Head of caudate nucleus (tissue), 42 donors: ENCODE measurements around the gene TSKU.
"Not testable (repeated sequence)": the region's sequence is repeated elsewhere in the genome, so short reads cannot be mapped to it uniquely, and the experiment has no call there.

Experiments
- DNase-seq, 42 donors: peaks; one replicate each; pipeline versions ENCODE4 v3.0.0 to v3.0.0-alpha.2; 2020 to 2021; ENCODE audit warnings: mixed read lengths in 7 of 42
- intact Hi-C: fragments of 100-400 bp; cut with DNase I; formaldehyde crosslinking; loops from one replicate; pipeline ENCODE4 v1.15.0; 2022

The TSKU gene

DNA sequence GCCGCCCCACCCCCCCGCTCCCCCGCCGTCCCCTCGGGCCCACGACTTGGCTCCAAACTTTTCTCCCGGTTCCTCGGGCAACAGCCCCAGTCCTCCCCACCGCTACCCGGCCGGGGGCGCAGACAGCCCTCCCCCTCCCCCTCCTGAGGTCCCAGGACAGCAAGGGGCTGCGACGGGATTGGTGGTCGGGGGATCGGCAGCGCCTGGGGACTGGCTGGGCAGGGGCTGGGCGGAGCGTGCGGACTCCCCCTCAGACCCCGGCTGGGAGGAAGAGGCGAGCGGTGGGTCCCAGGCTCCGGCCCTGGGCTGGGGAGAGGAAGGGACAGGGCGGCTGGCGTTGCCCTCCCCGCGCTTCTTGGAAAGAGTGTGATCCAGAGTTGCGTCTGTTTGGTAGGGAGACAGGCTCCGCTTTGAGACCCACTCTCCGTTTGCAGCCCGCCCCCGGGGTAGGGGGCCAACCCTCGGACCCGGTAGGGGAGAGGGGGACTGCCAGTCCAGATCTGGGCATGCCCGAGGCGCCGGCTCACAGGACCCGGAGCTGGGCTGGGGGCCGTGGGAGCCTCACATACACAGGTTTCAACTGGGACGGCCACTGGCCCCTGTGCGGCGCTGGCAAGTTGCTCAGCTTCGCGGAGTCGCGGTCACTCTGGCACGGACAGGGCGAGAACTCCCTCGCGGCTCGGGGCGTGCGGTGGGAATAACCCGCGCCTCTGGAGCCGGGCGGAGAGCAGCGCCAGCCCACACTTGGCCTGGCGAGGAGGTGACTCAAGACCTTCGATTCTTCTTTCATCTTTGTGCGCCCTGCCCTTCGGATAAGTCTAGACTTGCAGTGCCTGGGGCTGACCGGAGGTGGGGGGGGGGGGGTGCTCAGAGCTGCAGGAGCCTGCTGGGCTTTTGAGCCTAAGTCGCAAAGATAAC, 999 bp downstream of the TSKU start:
- DNase-seq = peak in 19 of 42 donors; percentile 10 to 64 (median 30)
- intact Hi-C loops = no loop called here

- no peak for DNase-seq
- intact Hi-C loops = no loop called here
Measured at GRCh38 chr11:76785513-76785912, 2.4 kb downstream of the TSKU start.

DNA sequence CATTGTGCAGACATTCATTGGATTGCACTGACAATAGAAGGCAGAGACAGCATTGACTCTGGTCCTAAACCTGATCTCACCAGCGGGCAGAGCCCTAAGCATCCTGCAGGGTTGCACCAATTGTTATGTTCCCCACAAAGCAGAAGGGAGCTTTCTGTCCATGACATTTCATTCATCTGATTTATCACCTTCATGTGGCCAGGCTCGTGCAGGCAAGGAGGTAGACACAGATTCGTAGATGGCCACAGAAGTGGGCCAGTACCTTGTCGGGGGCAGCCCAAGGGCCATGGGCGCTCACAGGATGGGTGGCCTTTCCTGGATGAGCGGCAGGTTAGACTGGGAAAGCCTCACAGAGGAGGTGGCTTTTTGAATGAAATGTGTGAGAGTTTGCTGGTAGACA, 2.9 kb downstream of the TSKU start:
- intact Hi-C loops = no loop called here
- DNase-seq = no peak

DNA sequence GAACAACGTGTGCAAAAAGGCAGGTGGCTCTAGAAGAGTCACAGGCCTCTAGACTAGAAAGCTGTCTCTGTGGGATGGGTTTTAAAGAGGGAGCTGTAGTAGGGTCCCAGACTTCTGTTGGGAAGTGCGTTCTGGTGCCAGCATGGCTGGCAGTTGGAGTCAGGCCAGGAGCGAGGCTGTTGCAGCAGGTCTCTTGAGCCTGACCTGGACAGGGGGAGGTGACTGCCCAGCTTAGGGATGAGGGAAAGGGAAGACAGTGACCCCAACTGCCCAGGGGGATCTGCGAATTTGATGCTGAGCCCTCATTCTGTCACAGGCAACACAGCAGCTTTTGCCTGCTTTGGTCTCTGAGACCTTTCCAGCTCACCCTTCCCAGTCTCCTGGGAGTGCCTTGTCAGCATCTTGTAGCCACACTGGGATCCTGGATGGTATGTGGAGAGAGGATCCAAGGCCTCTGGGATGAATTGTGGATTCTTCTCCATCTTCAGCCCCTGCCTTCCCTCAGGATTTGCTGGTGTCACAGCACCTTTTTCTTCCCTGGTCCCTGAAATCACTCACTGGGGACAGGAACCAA, 3.4 kb downstream of the TSKU start:
- DNase-seq = no peak
- intact Hi-C loops = no loop called here

DNA sequence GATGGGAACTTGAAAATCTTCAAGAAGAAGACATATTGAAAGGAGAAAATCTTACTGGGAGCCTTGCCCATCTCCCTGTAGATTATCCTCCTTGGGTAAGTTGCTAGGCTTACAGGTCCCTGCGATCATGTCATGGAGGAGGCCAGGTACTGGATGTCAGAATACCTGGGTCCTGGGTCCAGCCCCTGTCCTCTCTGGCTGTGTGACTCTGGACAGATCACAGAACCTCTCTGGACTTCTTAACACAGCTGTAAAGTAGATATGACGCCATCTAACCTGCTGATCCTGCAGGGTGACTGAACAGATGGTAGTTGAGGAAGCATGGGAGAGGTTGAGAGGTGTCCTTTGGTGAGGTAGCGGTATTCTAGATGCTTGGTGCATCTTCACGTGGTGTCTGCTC, 4.1 kb downstream of the TSKU start:
- no peak for DNase-seq
- intact Hi-C loops = no loop called here

DNA sequence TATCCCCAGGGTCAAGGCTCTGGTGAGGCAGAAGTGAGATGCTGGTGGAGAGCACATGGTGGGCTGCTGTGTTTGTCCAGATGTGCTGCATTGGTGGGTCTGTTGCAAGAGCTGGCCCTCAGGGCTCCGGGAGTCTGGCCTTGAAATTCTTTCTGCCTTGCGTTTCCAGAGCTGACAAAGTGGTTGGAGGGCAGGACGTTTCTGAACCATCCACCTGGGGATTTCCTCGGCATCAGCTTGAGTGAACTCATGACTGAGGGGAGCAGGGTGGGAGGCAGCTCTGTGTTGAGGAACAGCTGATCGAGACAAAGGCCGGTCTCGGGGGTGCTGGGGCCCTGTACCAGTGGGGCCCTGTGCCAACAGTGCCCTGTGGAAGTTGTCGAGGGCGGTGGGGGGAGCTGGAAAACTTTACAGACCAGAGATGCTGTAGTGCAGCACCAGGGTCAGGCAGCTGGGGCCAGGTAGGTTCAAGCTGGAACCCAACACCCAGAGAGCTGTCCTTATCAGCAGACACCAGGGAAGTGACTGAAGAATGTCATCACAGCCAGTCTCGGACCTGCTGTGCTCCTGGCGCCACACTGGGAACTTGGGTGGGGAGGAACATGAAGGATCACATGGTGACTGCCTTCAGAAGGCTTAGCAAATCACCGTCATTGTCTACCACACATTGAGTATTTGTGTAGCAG, 4.9 kb downstream of the TSKU start:
- intact Hi-C loops = no loop called here
- no peak for DNase-seq

DNA sequence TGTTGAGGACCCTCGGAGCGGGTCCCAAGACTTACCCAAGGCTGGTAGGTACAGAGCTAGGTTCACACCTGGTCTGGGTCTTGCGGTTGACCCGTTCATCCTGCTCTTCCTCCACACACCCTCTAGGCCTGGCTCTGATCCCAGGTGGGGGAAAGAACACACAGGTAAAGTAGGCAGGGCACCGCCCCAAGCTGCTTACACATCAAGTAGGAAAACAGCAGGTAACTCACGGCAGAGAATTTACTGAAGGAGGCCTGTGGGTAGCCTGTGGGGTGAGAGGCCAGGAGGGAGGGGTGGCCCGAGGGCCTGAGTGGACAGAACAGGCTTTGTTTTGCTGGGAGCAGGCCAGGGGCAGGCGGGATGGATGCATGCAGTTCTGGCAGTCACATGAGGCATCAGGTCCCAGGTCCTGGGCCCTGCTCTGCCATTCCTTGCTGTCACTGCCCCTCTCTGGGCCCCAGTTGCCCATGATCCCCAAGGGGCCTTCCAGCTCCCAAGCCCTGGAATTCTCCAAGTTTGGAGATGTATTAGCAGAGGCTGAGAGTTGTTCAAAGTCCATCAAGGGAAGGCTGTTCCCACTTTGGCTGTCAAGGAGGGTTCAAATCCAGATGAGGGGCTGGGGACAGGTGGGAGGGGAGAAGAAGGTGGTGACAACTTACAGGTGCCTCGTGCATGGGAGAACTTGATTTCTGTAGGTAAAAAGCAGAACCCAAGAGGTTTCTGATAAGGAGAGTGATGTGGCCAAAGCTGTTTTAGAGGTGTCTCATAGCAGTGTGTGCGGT, 5.7 kb downstream of the TSKU start:
- DNase-seq = peak in 41 of 42 donors; percentile 38 to 81 (median 64)
- intact Hi-C loops = no loop called here

GRCh38 chr11:76789443-76789719, 6.2 kb downstream of the TSKU start:
- intact Hi-C loops = no loop called here
- peak in 1 of 42 donors; percentile 6 for DNase-seq

GRCh38 chr11:76790251-76790650, 7.1 kb downstream of the TSKU start:
- intact Hi-C loops = no loop called here
- peak in 1 of 42 donors; percentile 19 for DNase-seq

DNA sequence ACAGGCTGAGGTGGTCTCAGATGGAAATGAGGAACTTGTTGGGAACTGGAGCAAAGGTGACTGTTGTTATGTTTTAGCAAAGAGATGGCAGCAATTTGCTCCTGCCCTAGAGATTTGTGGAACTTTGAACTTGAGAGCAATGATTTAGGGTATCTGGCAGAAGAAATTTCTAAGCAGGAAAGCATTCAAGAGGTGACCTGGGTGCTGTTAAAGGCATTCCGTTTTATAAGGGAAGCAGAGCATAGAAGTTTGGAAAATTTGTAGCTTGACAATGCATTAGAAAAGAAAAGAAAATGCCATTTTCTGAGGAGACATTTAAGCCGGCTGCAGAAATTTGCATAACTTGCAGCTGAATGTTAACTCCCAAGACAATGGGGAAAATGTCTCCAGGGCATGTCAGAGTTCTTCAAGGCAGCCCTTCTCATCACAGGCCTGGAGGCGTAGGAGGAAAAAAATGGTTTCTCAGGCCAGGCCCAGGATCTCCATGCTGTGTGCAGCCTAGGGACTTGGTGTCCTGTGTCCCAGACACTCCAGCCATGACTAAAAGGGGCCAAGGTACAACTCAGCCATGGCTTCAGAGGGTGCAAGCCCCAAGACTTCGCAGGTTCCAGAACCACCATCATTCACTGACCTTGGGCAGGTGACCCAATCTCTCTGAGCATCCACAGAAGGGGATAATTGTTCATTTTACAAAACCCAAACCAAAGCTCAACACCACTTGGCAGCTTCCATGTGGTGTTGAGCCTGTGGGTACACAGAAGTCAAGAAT, 8.0 kb downstream of the TSKU start:
- peak in 2 of 42 donors; percentile 2 to 13 for DNase-seq
- intact Hi-C loops = not testable (repeated sequence)

GRCh38 chr11:76791861-76792260, 8.7 kb downstream of the TSKU start:
- peak in 2 of 42 donors; percentile 1 to 32 for DNase-seq
- intact Hi-C loops = no loop called here

DNA sequence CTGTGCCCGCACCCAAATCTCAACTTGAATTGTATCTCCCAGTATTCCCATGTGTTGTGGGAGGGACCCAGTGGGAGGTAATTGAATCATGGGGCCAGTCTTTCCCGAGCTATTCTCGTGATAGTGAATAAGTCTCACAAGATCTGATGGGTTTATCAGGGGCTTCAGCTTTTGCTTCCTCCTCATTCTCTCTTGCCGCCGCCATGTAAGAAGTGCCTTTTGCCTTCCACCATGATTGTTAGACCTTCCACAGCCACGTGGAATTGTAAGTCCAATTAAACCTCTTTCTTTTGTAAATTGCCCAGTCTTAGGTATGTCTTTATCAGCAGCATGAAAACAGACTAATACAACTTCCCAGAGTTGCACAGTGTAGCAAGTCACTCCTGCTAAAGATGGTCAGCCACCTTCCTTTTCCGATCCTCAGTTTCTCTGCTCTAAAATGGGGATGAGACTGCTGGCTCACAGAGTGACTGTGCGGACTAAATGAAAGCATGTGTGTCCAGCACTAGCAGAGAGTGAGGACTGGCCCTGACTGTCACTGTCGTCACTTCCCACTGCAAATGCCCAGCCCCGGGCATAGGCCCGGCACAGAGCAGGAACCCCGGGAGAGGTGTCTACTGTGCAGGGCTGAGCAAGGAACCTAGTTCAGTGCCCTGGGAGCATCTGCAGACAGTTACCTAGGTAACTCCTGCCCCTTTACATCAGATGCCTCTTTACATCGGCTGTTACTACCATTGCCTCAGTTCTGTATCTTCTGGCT, 9.5 kb downstream of the TSKU start:
- intact Hi-C loops = no loop called here
- peak in 3 of 42 donors; percentile 3 to 26 (median 12) for DNase-seq

GRCh38 chr11:76793391-76794291, 10.5 kb downstream of the TSKU start:
- DNase-seq = peak in 3 of 42 donors; percentile 9 to 38 (median 24)
- intact Hi-C loops = no loop called here

DNA sequence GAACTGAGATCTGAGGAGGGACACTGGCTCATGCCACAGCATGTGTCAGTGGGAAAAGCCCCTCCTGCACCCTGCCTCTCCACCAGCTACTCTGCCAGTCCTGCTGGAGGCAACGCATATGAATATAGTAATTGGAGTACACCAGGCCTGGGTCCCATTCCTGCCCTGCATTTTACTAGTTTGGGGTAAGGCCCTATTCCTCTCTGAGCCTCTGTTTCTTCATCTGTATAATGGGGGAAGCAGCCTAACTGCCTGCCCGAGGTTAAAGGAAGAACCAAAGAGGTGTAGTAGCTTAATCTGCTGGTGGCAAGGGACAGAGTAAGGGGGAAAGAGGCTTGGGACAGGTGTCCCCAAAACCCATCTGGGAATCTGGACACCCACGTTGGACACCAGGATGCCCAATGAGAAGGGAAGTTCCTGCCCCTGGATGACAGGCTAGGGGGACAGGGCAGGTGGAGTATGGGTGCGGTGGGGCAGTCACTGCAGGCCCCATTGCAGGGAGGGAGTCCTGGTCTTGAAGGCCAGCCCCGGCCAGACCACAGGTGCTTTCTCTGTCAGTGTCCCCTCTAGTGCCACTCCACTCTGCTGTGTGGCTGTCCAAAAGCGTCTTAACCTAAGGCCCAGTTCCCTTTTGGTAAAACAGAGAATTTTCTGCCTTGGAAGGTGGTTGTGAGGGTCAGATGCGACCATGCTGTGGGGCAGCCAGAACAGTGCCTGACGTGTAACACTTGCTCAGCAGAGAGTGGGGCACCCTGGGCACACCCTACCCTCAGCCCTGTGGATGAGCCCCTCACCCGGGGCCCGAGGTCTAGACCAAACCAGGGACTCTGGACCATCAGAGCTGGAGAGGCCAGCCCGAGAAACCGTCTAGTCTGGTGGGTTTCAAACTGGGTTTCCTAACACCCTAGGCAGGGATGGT, 11.5 kb downstream of the TSKU start:
- peak in 2 of 42 donors; percentile 19 to 28 for DNase-seq
- intact Hi-C loops = loop anchor here (5.0 kb wide), 1 partner anchor 57 kb away; no protein-coding TSS in a partner anchor

- DNase-seq = peak in 2 of 42 donors; percentile 29 to 32
- intact Hi-C loops = loop anchor here (5.0 kb wide), 1 partner anchor 58 kb away; no protein-coding TSS in a partner anchor
Measured at GRCh38 chr11:76795290-76795935, 12.3 kb downstream of the TSKU start.
